Stimulated activated naive CD8-positive, alpha-beta T cell treated with anti-CD3 and anti-CD28 coated beads, Interleukin-15, Interleukin-2, amounts not matched to agents 100 U/mL and 50 U/mL, for 24 hours (primary cell): ENCODE measurements around the gene GNAO1.
"Not testable (repeated sequence)": the region's sequence is repeated elsewhere in the genome, so short reads cannot be mapped to it uniquely, and the experiment has no call there.

ENCODE experiments used
- ATAC-seq: fragments of 150-1000 bp; cut with Tn5 transposase; one replicate; pipeline ENCODE4 v1.10.0; 2021
- DNase-seq: peaks from one replicate; pipeline ENCODE4 v3.0.0; 2021

Gene GNAO1

DNA sequence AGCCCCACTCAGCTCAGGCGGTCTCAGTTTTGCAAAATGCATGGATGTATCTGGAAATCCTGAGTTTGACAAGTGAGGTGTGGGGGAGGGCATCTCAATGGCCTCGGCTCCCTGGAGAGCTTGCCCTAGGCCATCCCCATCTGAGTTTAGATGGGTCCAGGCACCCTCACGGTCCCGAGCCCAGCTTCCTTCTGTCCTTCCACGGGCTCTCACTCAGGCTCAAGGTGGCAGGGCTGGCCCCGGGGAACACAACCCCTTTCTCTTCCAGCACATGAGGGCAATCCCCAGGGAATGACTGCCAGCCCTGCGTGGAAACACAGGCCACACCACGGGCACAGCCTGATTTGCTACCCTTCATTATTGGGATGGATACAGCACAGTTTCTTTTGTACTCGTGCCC, 175.7 kb downstream of the GNAO1 start:
- no peak for DNase-seq
- ATAC-seq, result no peak

DNA sequence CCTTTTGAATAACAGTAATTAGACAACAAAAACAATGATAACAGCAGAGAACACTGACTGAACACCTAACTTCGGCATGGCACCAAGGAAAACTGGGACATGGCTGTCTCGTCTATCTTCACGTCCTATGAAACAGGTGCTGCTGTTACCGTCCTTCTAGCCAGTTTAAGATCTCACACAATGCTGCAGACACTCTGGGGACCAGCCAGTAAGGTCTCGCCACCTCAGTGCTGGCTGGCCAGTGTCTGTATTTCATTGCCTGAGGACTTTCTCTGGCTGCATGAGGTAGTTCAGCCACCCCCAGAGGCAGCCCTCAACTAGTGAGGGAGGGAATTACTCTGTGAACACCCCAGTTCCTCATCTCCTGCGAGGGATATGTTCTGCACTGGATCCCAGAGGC, 176.5 kb downstream of the GNAO1 start:
- no peak for ATAC-seq
- no peak for DNase-seq

DNA sequence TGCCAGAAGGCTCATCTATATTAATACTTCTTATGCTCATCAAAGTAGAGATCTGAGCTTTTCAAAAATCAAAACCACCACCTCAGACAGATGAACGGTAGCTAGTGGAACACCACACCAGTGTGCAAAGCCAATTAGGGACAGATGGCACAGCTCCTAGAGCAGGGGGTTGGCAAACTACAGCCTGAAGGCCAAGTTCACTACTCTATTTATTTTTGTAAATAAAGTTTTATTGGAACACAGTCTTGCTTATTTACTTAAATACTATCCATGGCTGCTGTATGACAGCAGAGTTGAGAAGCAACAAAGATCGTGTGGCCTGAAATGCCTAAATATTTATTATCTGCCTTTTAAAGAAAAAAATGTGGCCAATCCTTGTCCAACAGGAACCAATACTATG, 177.3 kb downstream of the GNAO1 start:
- ATAC-seq (no peak), DNase-seq (no peak)

DNA sequence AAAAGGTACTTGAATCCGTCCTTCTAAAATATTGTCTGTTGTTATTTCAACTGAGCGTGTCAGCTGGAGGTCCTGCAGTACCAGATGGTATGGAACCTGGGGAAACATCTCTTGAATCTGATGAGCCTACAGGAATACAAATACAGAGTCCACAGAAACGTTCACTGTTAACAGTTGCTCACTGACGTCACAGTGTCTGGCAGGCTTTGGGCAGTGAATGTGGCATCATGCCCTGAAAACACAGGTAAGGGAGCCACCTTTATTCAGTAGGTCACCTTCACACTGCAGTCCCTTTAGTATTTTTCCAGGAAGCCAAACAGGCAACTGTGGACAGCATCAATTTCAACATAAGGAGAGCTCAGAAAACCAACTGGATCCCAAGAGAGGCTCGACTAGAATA, 177.9 kb downstream of the GNAO1 start:
- DNase-seq, result no peak
- ATAC-seq, result no peak

DNA sequence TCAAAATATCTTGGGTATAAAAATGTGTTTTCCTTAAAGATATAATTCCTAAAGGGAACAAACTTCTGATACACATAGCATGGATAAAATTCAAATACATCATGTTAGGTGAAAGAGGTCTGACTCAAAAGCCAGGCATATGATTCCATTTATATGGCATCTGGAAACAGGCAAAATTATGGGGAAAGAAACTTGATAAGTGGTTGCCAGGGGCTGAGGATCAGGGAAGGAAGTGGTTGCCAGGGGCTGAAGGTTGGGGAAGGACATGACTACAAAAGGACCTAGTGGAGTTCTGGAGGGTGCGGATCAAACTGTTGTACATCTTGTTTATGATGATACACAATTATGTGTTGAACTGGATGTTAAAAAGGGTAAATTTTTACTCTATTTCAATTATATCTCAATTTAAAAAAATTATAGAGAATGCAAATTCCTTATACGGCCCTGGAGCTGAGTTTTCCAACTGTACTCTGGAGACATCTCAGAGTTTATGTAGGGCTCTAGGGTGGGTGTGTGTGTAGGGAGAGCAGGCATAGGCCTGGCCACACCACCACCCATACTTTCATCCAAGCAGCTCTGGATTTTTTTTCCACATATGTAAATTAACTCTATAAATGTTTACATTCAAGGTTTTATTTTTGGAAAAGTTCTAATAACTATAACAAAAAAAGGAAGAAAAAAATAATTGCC, 179.0 kb downstream of the GNAO1 start:
- no peak for ATAC-seq
- DNase-seq, result no peak

DNA sequence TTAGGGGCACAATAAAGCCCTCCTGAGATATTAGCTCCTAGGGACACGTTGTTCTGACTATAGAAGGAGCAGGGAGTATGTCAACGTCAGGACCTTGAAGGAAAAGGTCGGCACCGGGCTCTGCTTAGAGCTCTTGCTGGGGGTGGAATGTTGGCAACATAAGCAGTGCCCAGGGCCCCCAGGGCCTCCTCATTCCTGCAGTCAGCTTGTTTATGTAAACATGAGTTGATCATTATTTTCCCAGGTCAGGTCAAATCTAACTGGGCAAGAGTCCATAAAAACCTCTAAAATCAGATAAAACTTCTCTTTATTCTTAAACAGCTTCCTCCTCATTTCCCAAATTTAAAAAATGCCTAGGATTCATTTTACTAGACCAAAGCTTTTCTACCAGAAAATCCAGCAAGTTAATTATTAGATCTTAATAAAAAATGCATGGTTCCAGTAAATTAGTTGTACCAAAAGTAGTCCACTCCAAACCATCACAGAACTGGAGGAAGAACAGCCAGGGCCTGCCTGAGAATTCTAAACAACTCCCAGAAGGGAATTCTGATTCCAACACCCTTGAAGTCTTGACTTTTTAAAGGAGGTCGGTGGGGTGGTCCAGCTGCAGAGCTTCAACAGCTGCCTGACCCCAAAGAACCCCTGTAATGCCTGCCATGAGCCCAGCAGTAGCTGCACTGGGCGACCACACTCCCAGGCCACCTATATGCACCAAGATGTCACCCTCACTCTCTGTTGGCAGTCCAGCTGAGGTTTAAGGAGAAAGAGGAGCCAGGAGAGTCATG, 179.8 kb downstream of the GNAO1 start:
- DNase-seq (no peak), ATAC-seq (no peak)

DNA sequence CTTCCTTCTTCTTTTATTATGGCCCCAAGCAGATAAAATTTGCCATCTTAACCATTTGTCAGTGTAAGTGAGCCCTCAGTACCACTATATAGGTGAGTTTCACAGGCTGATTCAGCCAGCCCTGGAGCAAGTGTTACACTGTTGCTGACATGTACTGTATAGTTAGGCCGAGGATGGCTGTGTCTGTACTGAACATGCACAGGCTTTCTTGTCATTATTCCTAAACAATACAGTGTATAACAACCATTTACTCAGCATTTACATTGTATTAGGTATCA, 180.3 kb downstream of the GNAO1 start:
- ATAC-seq (no peak), DNase-seq (no peak)

DNA sequence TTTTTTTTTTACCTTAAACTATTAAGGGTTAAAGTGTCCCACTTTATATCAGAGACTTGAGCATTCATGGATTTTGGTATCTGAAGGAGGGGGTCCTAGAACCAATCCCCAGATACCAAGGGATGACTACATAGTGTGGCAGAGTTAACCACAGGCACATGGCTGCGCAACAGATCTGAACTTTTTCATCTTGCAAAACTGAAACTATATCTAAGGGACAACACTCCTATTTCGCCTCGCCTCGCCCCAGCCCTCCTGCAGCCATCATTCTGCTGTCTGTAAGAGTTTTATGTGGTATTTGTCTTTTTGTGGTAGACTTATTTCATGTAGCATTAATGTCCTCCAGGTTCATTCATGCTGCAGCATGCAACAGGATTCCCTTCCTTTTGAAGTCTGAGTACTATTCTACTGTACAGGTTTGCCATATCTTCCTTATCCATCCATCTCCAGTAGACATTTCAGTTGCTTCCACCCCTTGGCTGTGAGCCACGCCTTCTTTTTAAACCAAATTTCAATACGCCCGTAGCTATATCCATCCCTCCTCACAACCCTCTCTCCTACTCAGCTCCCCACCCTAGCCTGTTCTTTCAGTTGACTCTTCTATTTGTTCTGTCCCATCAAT, 180.8 kb downstream of the GNAO1 start:
- peak; percentile 80 for ATAC-seq
- DNase-seq, result no peak

DNA sequence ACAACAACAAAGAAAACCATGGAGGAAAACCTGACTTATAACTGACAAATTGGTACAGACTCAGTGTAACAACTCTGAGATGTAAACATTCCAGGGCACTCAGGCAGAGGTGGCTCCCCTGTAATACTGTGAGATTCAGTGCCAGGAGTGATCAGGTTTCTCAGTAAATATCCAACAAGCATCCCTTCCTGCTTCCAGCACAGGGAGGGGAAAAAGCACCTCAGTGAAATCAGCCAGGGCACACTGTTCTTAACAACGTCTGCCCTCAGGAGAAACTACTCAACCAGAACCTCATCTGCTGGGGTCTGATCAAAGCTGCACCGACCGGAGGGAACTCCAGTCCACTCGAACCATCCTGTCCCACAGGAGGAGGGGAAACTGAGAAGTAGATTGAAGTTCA, 181.7 kb downstream of the GNAO1 start:
- DNase-seq, result no peak
- ATAC-seq, result no peak

DNA sequence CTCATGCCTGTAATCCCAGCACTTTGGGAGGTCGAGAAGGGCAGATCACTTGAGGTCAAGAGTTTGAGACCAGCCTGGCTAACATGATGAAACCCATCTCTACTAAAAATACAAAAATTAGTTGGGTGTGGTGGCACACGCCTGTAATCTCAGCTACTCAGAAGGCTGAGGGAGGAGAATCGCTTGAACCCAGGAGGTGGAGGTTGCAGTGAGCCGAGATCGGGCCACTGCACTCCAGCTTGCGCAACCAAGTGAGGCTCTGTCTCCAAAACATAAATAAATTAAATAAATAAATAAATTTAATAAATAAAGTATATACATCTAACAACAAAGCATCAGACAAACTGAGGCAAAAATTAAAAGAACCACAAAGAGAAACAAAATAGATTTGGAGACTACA, 184.5 kb downstream of the GNAO1 start:
- not testable (repeated sequence) for ATAC-seq, DNase-seq

DNA sequence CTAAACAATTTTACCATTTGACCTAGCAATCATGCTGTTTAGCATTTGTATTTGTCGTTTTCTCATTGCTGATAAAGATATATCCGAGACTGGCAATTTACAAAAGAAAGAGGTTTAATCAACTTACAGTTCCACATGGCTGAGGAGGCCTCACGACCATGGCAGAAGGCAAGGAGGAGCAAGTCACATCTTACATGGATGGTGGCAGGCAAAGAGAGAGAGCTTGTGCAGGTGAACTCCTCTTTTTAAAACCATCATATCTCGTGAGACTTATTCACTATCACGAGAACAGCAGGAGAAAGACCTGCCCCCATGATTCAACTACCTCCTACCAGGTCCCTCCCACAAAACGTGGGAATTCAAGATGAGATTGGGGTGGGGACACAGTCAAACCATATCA, 187.8 kb downstream of the GNAO1 start:
- DNase-seq, ATAC-seq: not testable (repeated sequence)

DNA sequence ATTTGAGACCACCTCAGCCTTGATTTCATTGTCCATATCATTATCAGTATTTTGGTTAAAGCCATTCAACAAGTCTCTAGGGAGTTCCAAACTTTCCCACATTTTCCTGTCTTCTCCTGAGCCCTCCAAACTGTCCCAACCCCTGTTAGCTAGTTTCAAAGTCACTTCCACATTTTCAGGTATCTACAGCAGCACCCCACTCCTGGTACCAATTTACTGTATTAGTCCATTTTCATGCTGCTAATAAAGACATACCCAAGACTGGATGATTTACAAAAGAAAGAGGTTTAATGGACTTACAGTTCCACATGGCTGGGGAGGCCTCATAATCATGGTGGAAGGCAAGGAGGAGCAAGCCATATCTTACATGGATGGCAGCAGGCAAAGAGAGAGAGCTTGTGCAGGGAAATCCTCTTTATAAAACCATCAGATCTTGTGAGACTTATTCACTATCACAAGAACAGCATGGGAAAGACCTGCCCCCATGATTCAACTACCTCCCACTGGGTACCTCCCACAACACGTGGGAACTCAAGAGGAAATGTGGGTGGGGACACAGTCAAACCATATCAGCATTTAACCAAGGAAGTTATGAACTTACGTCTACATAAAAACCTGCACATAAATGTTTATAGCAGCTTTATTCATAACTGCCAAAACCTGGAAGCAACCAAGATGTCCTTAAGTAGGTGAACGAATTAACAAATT, 189.6 kb downstream of the GNAO1 start:
- DNase-seq, ATAC-seq: not testable (repeated sequence)

DNA sequence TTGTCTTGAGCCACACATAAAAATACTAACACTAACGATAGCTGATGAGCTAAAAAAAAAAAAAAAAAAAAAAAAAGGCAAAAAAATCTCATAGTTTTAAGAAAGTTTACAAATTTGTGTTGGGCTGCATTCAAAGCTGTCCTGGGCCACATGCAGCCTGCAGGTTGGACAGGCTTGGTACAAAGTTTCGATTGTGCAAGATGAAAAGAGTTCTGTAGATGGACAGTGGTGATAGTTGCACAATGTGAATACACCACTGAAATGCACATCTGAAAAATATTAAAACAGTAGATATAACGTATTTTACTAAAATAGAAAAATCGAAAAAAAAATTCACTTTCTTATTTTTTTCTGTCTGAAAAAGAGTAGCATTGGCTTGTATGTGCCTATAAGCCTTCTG, 191.2 kb downstream of the GNAO1 start:
- no peak for DNase-seq
- ATAC-seq, result no peak

DNA sequence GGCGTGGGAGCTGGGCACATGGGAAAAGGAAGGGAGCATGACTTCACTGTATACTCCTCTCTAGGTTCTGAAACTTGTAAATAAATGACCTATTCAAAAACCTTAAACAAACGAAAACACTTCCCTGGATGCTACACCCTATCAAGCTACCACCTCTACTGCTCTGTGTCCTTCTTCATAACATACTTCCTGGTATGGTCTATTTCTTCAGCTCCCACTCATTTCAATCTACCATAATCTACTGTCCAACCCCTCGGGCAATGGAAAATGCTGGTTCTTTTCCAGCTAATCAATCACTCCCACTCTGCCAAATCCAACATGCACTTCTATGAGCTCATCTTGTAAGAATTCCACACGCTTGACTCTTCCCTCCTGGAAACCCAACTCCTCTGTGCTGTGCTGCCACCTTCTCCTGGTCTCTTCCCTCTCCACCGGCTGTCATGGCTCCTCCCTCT, 191.6 kb downstream of the GNAO1 start:
- ATAC-seq, result no peak
- DNase-seq, result no peak

DNA sequence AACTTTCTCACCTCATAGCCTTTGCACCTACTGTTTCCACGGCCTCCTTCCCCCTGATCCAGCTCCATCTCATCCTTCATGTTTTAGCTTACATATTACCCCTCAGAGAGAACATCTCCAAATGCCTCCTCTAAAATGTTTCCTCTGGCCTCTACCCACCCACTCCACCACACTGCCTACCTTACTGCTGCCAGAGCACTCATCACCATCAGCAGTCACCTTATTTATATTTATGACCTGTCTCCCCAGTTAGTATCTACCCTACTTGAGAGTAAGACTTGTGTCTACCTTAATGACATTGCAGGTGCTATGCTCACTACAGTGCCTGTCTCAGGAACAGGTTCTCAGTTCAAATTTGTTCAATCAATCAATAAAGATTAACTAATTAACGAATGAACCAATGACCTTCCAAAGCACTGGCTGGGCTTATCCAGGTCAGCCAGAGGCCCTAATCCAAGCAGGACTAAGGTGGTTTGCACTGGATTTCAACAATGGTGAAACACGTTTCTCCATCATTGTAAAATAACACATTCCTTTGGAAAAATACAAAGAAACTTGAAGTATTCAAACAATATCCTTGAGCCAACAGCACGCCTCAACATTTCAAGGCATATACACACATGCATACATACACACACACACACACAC, 192.9 kb downstream of the GNAO1 start:
- ATAC-seq, result no peak
- DNase-seq, result no peak

DNA sequence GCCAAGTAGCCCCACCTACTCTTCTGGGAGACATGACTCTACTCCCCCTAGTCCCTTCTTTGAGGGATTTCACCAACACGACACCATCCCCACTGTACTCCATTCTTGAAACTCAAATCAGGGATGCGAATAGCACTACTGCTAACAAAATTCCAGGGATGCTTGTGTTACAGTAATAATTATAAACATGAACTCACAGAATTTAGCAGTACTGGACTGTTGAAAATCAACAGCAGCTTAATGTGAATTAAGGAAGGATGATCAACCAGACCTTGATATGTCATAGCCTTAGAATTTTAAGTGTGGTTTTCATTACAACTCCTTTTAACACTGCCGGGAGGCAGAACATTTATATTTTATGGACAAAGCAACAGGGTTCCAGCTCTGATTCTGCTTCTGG, 196.1 kb downstream of the GNAO1 start:
- DNase-seq, result no peak
- ATAC-seq, result no peak

DNA sequence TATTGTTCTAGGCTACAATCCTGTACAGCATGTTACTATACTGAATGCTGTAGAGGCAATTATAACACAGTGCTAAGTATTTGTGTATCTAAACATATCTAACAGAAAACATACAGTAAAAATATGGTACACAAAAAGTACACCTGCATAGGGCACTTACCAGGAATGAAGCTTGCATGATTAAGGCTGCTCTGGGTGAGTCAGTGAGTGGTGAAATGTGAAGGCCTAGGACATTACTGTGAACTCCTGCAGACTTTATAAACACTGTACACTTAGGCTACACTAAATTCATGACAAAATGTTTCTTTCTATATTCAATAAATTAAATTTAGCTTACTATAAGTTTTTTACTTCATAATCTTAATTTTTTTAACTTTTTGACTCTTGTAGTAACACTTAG, 196.9 kb downstream of the GNAO1 start:
- DNase-seq (no peak), ATAC-seq (no peak)

DNA sequence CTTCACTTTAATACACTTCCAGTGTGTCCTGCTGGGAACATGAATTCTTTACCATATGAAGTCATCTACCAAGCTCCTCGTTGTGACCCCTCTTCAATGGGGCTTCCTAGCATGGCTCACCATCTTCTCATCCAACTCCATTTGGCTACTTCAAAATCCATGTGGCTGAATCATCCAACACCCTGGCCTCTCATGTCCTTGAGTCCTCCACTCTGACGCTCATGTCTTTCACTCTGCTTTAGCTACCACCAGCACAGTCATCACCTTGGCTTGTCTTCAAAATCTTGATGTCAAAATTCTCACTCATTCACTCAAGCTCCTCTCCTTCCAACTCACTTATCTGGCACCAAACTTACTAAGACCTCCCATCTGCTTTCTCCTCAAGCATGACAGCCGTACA, 198.3 kb downstream of the GNAO1 start:
- ATAC-seq (no peak), DNase-seq (no peak)

DNA sequence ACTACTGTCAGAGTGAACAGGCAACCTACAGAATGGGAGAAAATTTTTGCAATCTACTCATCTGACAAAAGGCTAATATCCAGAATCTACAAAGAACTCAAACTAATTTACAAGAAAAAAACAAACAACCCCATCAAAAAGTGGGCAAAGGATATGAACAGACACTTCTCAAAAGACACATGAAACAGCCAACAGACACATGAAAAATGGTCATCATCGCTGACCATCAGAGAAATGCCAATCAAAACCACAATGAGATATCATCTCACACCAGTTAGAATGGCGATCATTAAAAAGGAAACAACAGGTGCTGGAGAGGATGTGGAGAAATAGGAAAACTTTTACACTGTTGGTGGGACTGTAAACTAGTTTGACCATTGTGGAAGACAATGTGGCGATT, 205.4 kb downstream of the GNAO1 start:
- DNase-seq, ATAC-seq: not testable (repeated sequence)

DNA sequence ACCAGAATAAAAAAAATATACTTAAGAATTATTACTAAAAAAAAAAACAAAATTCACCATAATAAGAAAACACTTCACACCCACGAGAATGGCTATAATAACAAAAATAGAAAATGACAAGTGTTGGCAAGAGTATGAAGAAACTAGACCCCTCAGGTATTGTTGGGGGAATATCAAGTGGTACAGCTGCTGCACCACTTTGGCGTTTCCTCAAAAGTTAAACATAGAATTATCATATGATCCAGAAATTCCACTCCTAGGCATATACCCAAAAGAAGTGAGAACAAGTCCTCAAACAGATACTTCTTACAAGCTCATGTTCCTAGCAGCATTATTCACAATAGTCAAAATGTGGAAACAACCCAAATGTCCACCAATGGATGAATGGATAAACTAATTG, 207.8 kb downstream of the GNAO1 start:
- DNase-seq, result no peak
- ATAC-seq, result no peak

DNA sequence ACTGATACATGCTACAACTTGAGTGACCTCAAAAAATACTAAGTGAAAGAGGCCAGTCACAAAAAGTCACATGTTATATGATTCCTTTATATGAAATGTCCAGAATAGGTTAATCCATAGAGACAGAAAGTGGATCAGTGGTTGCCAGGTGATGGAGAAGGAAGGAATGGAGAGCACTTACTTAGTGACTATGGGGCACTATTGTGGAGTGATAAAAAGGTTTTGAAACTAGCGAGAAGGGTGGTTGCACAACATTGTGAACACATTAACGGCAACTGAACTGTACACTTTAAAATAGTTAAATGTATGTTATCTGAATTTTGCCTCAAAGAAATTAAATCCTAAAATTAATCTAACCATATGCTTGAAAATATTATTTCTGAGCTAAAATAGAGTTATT, 208.2 kb downstream of the GNAO1 start:
- ATAC-seq, result no peak

DNA sequence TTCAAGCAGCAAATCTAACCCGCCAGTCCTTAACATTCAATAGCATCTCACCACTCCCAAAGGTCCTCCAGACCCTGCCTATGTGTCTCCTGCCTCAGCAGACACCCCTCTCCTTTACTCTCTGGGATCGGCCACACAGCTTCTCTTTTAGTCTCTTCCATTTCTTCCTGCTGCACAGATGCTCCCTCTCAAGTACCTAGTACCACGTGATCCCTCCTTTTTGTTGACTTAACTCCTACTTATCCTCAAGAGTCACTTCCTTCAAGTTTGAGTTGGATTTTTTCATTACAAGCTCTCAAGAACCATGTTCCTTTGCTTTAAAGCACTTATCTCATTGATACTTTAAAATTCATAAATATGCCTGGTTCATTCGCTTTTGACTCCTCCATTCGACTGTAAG, 209.2 kb downstream of the GNAO1 start:
- no peak for DNase-seq

More for the DNA sequence above, 208.2 kb downstream of the GNAO1 start:
- no peak for DNase-seq

More for the DNA sequence above, 209.2 kb downstream of the GNAO1 start:
- ATAC-seq, result no peak
